Jurkat, Clone E6-1 (cell line): ENCODE measurements around the gene PKN1.

Source experiments
- DNase-seq: peaks from one replicate; pipeline ENCODE4 v3.0.0-alpha.2; 2011; ENCODE audit warnings: low read depth, low spot score
- H3K4me3 ChIP-seq: 2 replicates; pipeline ENCODE4 v1.5.1; 2011; ENCODE audit warnings: mild to moderate bottlenecking, low read length, control low read depth, moderate library complexity

The PKN1 gene

GRCh38 chr19:14405758-14406644 is 27.1 kb upstream of the PKN1 start:
- DNase-seq, result peak; percentile 76
- H3K4me3 ChIP-seq, result no peak overlapping the region

GRCh38 chr19:14406645-14407401 is 26.3 kb upstream of the PKN1 start:
- no peak for DNase-seq
- H3K4me3 ChIP-seq, result no peak overlapping the region

- no peak for DNase-seq
- H3K4me3 ChIP-seq, result no peak overlapping the region
These were observed 25.3 kb upstream of the PKN1 start for GRCh38 chr19:14407605-14408484.

GRCh38 chr19:14408491-14409145 is 24.5 kb upstream of the PKN1 start:
- H3K4me3 ChIP-seq, result no peak overlapping the region
- DNase-seq, result no peak

GRCh38 chr19:14409146-14410023 is 23.7 kb upstream of the PKN1 start:
- H3K4me3 ChIP-seq, result no peak overlapping the region
- no peak for DNase-seq

- no peak overlapping the region for H3K4me3 ChIP-seq
- no peak for DNase-seq
These were observed 22.7 kb upstream of the PKN1 start for GRCh38 chr19:14410091-14411051.

GRCh38 chr19:14411161-14411937 is 21.8 kb upstream of the PKN1 start:
- no peak overlapping the region for H3K4me3 ChIP-seq
- DNase-seq, result no peak

- DNase-seq, result no peak
- no peak overlapping the region for H3K4me3 ChIP-seq
These were observed 21.2 kb upstream of the PKN1 start for GRCh38 chr19:14411938-14412245.

GRCh38 chr19:14412324-14412995 is 20.6 kb upstream of the PKN1 start:
- H3K4me3 ChIP-seq, result no peak overlapping the region
- no peak for DNase-seq

GRCh38 chr19:14412996-14413692 is 20.0 kb upstream of the PKN1 start:
- DNase-seq, result no peak
- H3K4me3 ChIP-seq, result no peak overlapping the region

- DNase-seq, result no peak
These were observed 19.4 kb upstream of the PKN1 start for GRCh38 chr19:14413693-14414181.

GRCh38 chr19:14414926-14415690 is 18.0 kb upstream of the PKN1 start:
- no peak for DNase-seq
- no peak overlapping the region for H3K4me3 ChIP-seq

More at GRCh38 chr19:14413693-14414181, 19.4 kb upstream of the PKN1 start:
- no peak overlapping the region for H3K4me3 ChIP-seq

- H3K4me3 ChIP-seq, result peak overlapping the region; percentile 93
- DNase-seq, result no peak
These were observed 16.3 kb upstream of the PKN1 start for GRCh38 chr19:14416817-14417231.

- no peak for DNase-seq
These were observed 14.3 kb upstream of the PKN1 start for GRCh38 chr19:14418856-14419105.

More at GRCh38 chr19:14418856-14419105, 14.3 kb upstream of the PKN1 start:
- peak overlapping the region; percentile 93 for H3K4me3 ChIP-seq
